ENCODE measurements around the gene FKBP5.

The FKBP5 gene

GRCh38 chr6:35708585-35708984 is 19.9 kb upstream of the FKBP5 start:
- Histone ChIP-seq H3K27ac (replicated peaks) (no peak overlapping the region), H3K27me3 (ENCODE audit: insufficient read depth, poor library complexity, severe bottlenecking) (no peaks in the 10 kb centered on the region), H3K4me3 (replicated peaks; ENCODE audit: insufficient read depth, low read length) (no peak overlapping the region)
- no peak for DNase-seq (ENCODE audit: low read depth in 1 of 2, low spot score in 1 of 2)
- TF ChIP-seq REST (IDR thresholded peaks at IDR 0.05; ENCODE audit: insufficient replicate concordance, low read depth) (no peak), POLR2AphosphoS5 (IDR thresholded peaks at IDR 0.05; ENCODE audit: low read depth) (no peak), SPI1 (IDR thresholded peaks at IDR 0.05; ENCODE audit: borderline replicate concordance, low read depth) (no peak), CTCF (IDR thresholded peaks at IDR 0.05; ENCODE audit: insufficient read depth, low read length) (no peak), GABPA (IDR thresholded peaks at IDR 0.05; ENCODE audit: low read depth) (no peak)

GRCh38 chr6:35707714-35708407 is 19.1 kb upstream of the FKBP5 start:
- no peak for TF ChIP-seq REST (IDR thresholded peaks at IDR 0.05; ENCODE audit: insufficient replicate concordance, low read depth)
- TF ChIP-seq SPI1 (IDR thresholded peaks at IDR 0.05; ENCODE audit: borderline replicate concordance, low read depth): no peak
- TF ChIP-seq CTCF (IDR thresholded peaks at IDR 0.05; ENCODE audit: insufficient read depth, low read length): no peak
- TF ChIP-seq GABPA (IDR thresholded peaks at IDR 0.05; ENCODE audit: low read depth): no peak
- TF ChIP-seq POLR2AphosphoS5 (IDR thresholded peaks at IDR 0.05; ENCODE audit: low read depth): no peak
- Histone ChIP-seq H3K27ac (replicated peaks) (no peak overlapping the region), H3K27me3 (ENCODE audit: insufficient read depth, poor library complexity, severe bottlenecking) (no peaks in the 10 kb centered on the region), H3K4me3 (replicated peaks; ENCODE audit: insufficient read depth, low read length) (no peak overlapping the region)
- no peak for DNase-seq (ENCODE audit: low read depth in 1 of 2, low spot score in 1 of 2)

GRCh38 chr6:35706468-35706867 is 17.8 kb upstream of the FKBP5 start:
- no peak overlapping the region for H3K27ac ChIP-seq (replicated peaks)
- H3K27me3 ChIP-seq (ENCODE audit: insufficient read depth, poor library complexity, severe bottlenecking): no peaks in the 10 kb centered on the region
- DNase-seq (ENCODE audit: low read depth in 1 of 2, low spot score in 1 of 2): no peak
- no peak for TF ChIP-seq POLR2AphosphoS5 (IDR thresholded peaks at IDR 0.05; ENCODE audit: low read depth)
- no peak for TF ChIP-seq REST (IDR thresholded peaks at IDR 0.05; ENCODE audit: insufficient replicate concordance, low read depth)
- TF ChIP-seq GABPA (IDR thresholded peaks at IDR 0.05; ENCODE audit: low read depth): no peak
- TF ChIP-seq SPI1 (IDR thresholded peaks at IDR 0.05; ENCODE audit: borderline replicate concordance, low read depth): no peak
- TF ChIP-seq CTCF (IDR thresholded peaks at IDR 0.05; ENCODE audit: insufficient read depth, low read length): no peak
- no peak overlapping the region for H3K4me3 ChIP-seq (replicated peaks; ENCODE audit: insufficient read depth, low read length)
